Small intestine (tissue), 7 donors: ENCODE results near the gene NOP9. TPM values are rescaled to one million over a fixed set of nuclear protein-coding genes. Genes with fewer than 3 reads are reported as not detected.

Experiments
- DNase-seq, 2 donors: peaks; one replicate each; pipeline versions ENCODE4 v3.0.0 to v3.0.0-alpha.2; 2013
- FAIRE-seq: peaks from 2 replicates; lab custom pipeline; 2012; peaks lifted over from hg19 to GRCh38; lab: Jason Lieb, UNC
- H3K27ac ChIP-seq, 3 donors: one replicate each; pipeline ENCODE4 v1.5.1; 2013; ENCODE audit warnings: low read length in 2 of 3, mild to moderate bottlenecking in 2 of 3, control low read depth in 1 of 3, inconsistent platforms in 1 of 3, low read depth in 1 of 3, moderate library complexity in 1 of 3
- H3K27me3 ChIP-seq, 3 donors: one replicate each; pipeline ENCODE4 v1.6.1; 2013; ENCODE audit warnings: low read length in 3 of 3, inconsistent platforms in 1 of 3; ENCODE audit not compliant: control insufficient read depth in 3 of 3, insufficient read depth in 3 of 3
- H3K36me3 ChIP-seq, 3 donors: one replicate each; pipeline ENCODE4 v1.6.1; 2013; ENCODE audit warnings: low read length in 3 of 3, inconsistent platforms in 1 of 3, low read depth in 1 of 3, mild to moderate bottlenecking in 1 of 3, moderate library complexity in 1 of 3; ENCODE audit not compliant: control insufficient read depth in 3 of 3, insufficient read depth in 2 of 3
- H3K4me1 ChIP-seq, 3 donors: one replicate each; pipeline ENCODE4 v1.6.1; 2013; ENCODE audit warnings: low read length in 2 of 3, inconsistent platforms in 1 of 3, low read depth in 1 of 3, mild to moderate bottlenecking in 1 of 3, moderate library complexity in 1 of 3; ENCODE audit not compliant: control insufficient read depth in 3 of 3, insufficient read depth in 2 of 3
- H3K4me3 ChIP-seq, 3 donors: one replicate each; pipeline ENCODE4 v1.5.1; 2013; ENCODE audit warnings: low read length in 3 of 3, control low read depth in 1 of 3, inconsistent platforms in 1 of 3, low read depth in 1 of 3, mild to moderate bottlenecking in 1 of 3, moderate library complexity in 1 of 3
- H3K9me3 ChIP-seq, 2 donors: one replicate each; pipeline ENCODE4 v1.6.1; 2013; ENCODE audit warnings: low read depth in 1 of 2, low read length in 1 of 2; ENCODE audit not compliant: control insufficient read depth in 2 of 2, insufficient read depth in 1 of 2
- WGBS, 3 donors: extraction: QIAGEN DNeasy Blood & Tissue Kit; methylation state at CpG; one replicate each; pipeline ENCODE4 v1.1.7; 2013; 5-methylcytosine and 5-hydroxymethylcytosine counted together
- polyA plus RNA-seq, 4 donors: library from polyadenylated mRNA; stranded (reverse) in 3 of 4; unstranded in 1 of 4; fragments of 200-250 nt in 3 of 4; fragments of 120-200 nt in 1 of 4; gene quantifications; one replicate each; pipeline versions ENCODE4 v1.2.1 to v1.2.3, GENCODE V29; 2013
- donor health status: healthy with polysubstance abuse.
- donor health status: control.
- donor health status: control.
- donor health status: Bipolar disorder and iron deficiency.
- donor health status: healthy.

NOP9 gene
- polyA plus RNA-seq, 4 donors, result 9.7 to 22.5 (median 16.0) TPM

DNA sequence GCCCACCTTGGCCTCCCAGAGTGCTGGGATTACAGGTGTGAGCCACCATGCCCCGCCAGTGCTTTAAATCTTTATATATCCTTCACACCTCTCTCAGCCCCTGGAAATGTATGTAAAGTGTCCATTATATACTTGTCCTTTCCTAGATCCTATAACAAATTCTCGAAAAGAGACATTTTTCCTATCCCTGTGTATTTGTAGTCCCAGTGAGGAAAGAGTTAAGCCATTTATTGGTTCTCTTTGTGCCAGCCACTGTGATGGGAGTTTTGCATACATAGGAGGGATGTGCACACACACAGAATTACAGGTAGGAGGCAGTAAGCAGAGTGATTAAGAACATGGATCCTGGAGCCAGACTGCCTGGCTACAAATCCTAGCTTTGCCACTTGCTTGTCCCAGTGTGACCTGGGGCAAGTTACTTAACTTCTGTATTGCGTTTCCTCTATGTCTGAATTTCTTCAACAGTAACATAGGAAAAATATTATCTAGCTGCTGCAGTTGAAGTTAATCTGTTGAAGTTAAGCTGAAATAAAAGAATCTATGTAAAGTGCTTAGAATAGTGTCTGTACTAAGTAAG is 26.1 kb upstream of the NOP9 start:
- peaks cover 0 to 20% (median 0%) of the 10 kb centered on the region in 3 donors for H3K36me3 ChIP-seq
- H3K27me3 ChIP-seq, result no peaks in the 10 kb centered on the region
- no peak overlapping the region for H3K4me3 ChIP-seq
- WGBS, 3 donors, result 76 to 87% (median 77%) methylated on average over 3 of the region's 3 CpGs
- FAIRE-seq (no peak), DNase-seq (no peak)
- peaks cover 0 to 12% (median 6%) of the 10 kb centered on the region in 3 donors for H3K4me1 ChIP-seq
- H3K27ac ChIP-seq, result no peak overlapping the region
- no peaks in the 10 kb centered on the region for H3K9me3 ChIP-seq

DNA sequence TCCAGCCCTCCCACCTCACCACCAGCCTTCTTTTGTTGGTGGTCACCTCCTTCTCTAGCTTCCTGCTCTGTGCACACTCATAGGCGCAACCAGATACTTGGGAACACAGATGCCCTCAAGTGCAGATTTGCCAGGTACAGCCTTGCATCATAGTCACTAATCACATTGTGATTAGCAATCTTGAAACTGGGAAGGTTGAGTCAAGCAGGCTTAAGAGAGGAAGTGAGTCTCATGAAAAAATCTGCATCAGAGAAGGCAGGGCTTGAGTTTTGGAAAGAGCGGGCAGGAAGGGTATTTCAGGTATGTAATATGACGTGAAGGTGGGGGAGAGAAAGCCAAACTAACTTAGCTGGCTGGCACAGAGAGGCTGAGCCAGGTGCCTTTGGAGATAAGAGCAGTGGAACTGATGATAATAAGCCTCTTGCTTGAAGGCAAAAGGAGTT is 25.5 kb upstream of the NOP9 start:
- peak overlapping the region in 1 of 3 donors; percentile 49 for H3K27ac ChIP-seq
- no peak overlapping the region for H3K4me3 ChIP-seq
- peaks cover 0 to 12% (median 6%) of the 10 kb centered on the region in 3 donors for H3K4me1 ChIP-seq
- DNase-seq (peak in 1 of 2 donors; percentile 29), FAIRE-seq (no peak)
- 22 to 54% (median 26%) methylated on average over 3 of the region's 3 CpGs for whole genome bisulfite sequencing, 3 donors
- peaks cover 0 to 14% (median 0%) of the 10 kb centered on the region in 3 donors for H3K36me3 ChIP-seq
- H3K9me3 ChIP-seq, result no peaks in the 10 kb centered on the region
- no peaks in the 10 kb centered on the region for H3K27me3 ChIP-seq

DNA sequence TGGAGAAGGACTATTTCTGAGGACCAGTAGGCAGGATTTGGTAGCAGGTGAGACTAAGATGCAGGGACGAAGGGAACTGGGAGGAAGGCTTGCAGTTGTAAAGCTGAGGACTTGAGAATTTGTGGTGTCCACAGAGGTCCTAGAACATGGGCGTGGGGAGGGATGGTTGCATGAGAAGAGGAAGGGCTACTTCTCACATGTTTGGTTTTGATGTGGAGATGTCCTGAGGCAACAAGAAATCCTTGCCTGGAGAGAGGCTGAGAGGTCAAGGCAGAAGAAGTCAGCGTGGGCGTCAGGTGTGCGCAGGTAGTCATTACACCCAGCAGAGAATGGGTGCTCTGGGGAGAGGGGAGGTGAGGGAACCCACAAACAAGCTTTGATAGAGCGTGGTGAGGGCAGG is 22.6 kb upstream of the NOP9 start:
- Histone ChIP-seq H3K9me3 (no peaks in the 10 kb centered on the region), H3K4me1 (peaks cover 0 to 3% (median 2%) of the 10 kb centered on the region in 3 donors), H3K4me3 (no peak overlapping the region), H3K36me3 (peaks cover 0 to 7% (median 0%) of the 10 kb centered on the region in 3 donors), H3K27me3 (no peaks in the 10 kb centered on the region), H3K27ac (no peak overlapping the region)
- DNase-seq, result no peak
- no peak for FAIRE-seq
- WGBS, 3 donors, result 92 to 95% (median 92%) methylated on average over 6 of the region's 6 CpGs

DNA sequence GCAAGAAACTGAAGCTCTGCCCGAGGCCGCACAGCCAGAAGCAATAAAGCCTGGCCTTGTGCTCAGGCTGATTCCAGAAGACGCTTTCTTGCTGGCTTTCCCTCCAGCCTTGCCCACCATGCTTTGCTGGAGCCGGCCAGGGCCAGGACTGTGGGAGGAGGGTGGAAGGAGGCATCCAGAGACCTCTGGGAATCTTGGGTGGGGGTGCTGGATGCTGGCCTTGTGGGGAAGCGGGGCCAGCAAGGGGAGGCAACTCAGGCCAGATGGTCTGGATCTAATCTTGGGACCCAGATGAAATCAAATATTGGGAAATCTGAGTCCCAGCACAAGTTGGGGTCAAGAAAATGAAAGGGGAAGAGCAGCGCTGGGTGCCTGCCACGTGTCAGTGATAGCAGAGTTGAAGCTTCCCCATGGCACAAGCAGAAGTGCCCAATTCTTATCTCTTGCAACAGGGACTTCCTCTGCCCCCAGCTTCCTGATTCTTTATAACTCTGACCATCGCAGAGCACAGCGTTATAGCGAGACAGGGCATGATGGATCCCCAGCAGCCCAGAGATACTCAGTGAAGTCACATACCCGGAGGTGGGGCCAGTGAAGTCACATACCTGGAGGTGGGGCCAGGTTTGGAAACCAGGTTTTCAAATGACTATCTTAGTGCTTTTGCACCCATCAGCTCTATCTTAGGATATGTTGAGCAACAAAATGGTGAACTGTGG is 21.9 kb upstream of the NOP9 start:
- H3K9me3 ChIP-seq, result no peaks in the 10 kb centered on the region
- H3K36me3 ChIP-seq, result peaks cover 0 to 9% (median 0%) of the 10 kb centered on the region in 3 donors
- WGBS, 3 donors, result 75 to 91% (median 90%) methylated on average over 11 of the region's 11 CpGs
- DNase-seq, result no peak
- H3K27me3 ChIP-seq, result no peaks in the 10 kb centered on the region
- no peak overlapping the region for H3K27ac ChIP-seq
- peaks cover 0 to 2% (median 2%) of the 10 kb centered on the region in 3 donors for H3K4me1 ChIP-seq
- no peak overlapping the region for H3K4me3 ChIP-seq
- no peak for FAIRE-seq

DNA sequence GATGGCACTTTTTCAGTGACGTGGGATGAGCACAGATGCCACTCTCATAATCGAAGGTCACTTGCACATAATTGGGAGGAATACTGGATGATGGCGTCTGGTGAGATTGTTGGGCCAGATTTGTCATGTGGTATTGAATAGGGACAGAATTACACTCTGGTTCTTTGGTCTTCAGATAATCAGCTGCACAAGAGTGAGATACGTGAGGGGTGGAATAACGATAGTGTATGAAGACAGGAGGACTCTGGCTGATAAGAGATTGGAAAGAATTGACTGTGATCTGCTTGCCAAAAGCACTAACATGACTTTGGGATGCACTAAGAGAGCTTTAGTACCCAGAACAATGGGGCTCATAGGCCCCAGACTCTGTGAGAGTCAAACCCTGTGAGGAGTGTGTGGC is 21.2 kb upstream of the NOP9 start:
- no peak for FAIRE-seq
- WGBS, 3 donors, result 91% methylated on average over 5 of the region's 5 CpGs
- peaks cover 0 to 2% (median 2%) of the 10 kb centered on the region in 3 donors for H3K4me1 ChIP-seq

DNA sequence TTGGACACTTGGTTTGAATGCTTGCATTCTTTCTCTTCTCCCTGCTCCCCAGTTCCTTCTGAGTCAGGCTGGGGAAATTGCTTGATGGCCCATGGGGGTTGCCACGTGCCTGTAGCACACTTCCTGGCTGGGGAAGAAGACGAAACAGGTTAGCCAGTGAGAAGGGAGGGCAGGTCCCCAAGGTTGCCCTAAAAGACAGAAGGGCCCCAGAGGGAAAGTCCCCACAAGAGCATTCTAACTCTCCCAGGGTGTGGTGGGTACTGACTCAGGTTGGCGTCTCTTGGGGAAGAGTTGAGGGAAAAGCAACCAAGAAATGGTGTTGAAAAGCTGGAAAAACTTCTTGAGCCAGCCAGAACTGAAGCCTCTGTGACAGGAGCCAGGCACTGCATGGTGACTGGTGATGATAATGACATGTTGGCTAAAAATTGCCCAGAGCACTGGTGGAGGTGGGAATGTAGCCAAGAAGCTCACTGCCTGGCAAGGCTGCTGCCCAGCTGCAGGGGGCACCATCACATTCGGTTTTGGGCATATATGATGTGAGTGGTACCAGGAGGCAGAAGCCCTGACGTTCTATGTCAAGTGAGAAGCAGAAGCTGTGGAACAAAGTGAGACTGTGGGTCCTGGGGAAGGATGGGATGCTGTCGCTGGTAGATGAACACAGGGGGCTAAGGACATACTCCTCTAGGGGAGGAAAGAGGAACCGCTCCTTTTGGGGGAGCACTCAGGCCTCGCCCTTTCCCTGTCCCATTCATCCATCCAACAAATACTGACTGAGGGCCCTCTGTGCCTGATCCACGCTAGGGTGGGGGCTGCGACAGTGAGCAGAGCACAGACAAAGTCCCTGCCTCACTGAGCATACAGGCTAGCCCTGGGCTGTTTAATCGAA is 20.1 kb upstream of the NOP9 start:
- no peak for DNase-seq
- Histone ChIP-seq H3K36me3 (peaks cover 0 to 7% (median 0%) of the 10 kb centered on the region in 3 donors), H3K4me3 (no peak overlapping the region), H3K4me1 (no peaks in the 10 kb centered on the region), H3K9me3 (no peaks in the 10 kb centered on the region), H3K27me3 (no peaks in the 10 kb centered on the region), H3K27ac (no peak overlapping the region)
- 67 to 77% (median 73%) methylated on average over 11 of the region's 11 CpGs for WGBS, 3 donors
- no peak for FAIRE-seq

More for the DNA sequence above, 21.2 kb upstream of the NOP9 start:
- H3K27me3 ChIP-seq, result no peaks in the 10 kb centered on the region
- H3K36me3 ChIP-seq, result peaks cover 0 to 9% (median 0%) of the 10 kb centered on the region in 3 donors
- no peak overlapping the region for H3K27ac ChIP-seq
- H3K9me3 ChIP-seq, result no peaks in the 10 kb centered on the region
- no peak overlapping the region for H3K4me3 ChIP-seq
- no peak for DNase-seq

DNA sequence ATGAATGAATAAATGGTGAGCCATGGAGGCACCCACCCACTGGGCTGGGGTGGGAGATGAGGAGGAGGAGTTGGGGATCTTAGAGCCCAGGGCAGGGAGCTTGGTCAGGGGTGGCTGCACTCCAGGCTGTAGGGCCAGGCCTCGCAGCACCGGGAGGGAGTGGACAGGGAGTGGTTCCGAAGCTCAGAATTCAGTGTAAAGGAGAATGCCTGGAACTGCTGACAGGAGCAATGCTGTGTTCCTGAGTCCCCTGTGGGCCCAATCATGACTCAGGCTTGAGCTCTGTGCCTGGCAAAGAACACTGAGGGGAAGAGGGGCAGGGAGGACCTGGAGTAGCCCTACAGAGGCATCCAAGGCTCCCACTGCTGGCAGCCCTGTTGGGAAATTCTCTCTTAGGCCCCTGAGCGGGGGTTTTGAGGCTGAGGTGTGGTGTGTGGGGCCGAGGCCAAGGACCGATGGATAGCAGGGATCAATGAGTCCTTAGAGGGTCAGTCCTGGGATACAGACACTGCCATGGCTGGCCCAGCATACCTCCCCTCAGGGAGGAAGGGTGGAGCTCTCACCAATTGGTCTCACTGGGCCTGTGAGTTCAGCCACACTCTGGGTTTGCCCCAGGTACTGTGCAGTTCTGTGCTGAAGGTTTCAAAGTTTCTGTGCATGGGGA is 18.7 kb upstream of the NOP9 start:
- Histone ChIP-seq H3K27me3 (no peaks in the 10 kb centered on the region), H3K27ac (no peak overlapping the region), H3K9me3 (no peaks in the 10 kb centered on the region), H3K4me3 (no peak overlapping the region), H3K4me1 (no peaks in the 10 kb centered on the region), H3K36me3 (peaks cover 0 to 3% (median 0%) of the 10 kb centered on the region in 3 donors)
- DNase-seq (no peak), FAIRE-seq (no peak)
- 86 to 91% (median 87%) methylated on average over 6 of the region's 6 CpGs for WGBS, 3 donors

DNA sequence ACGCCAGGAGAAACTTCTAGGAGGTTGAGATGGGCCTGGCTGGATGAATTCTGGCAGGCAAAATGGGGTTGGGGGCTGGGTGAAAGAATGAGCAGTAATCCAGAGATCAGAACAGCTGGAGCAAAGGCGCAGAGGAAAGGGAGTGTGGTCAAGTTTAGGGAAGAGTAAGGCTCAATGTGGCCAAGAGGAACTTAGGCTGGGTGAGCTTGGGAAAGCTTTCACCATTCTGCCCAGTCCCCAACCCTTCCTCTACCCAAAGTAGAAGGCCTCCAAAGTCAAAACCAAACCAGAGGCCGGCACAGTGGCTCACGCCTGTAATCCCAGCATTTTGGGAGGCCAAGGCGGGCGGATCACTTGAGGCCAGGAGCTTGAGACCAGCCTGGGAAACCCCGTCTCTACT is 18.0 kb upstream of the NOP9 start:
- WGBS, 3 donors, result 91 to 95% (median 92%) methylated on average over 7 of the region's 7 CpGs
- Histone ChIP-seq H3K4me3 (no peak overlapping the region), H3K36me3 (peaks cover 0 to 5% (median 0%) of the 10 kb centered on the region in 3 donors), H3K27ac (no peak overlapping the region), H3K4me1 (no peaks in the 10 kb centered on the region), H3K9me3 (no peaks in the 10 kb centered on the region), H3K27me3 (no peaks in the 10 kb centered on the region)
- no peak for FAIRE-seq
- DNase-seq, result no peak
